ENCODE measurements around the gene TMEM213. TPM values are rescaled to one million over a fixed set of nuclear protein-coding genes. Genes with fewer than 3 reads are reported as not detected.

TMEM213 gene
- total and polyA plus RNA-seq, 10 of the 15 experiments (the other 5 are each of a cell fraction or from before 2014, with no cell fraction given) = not detected

DNA sequence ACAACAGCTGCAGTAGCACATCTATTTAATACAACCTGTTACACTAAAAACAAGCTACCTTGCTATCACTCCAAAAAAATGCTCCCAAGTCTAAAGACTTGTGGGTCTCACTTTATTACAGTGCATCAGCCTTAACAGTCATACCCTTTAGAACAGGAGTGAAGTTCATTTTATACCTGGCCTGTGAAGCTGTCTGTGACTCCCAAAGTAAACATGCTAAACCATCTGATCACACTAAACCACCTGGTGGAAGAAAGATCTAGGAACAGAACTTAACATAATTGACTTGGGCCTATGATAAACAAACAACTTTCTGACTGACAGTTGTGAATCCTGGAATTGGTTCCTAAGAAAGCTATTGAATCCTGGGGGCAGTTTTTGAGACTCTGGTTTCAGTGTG, 81.1 kb downstream of the TMEM213 start:
- H3K4me1 ChIP-seq (ENCODE audit: control insufficient read depth, insufficient read depth, low read length) = no peaks in the 10 kb centered on the region
- no peaks in the 10 kb centered on the region for H3K79me2 ChIP-seq (ENCODE audit: control insufficient read depth, insufficient read depth, low read length)
- no peak overlapping the region for H3K9ac ChIP-seq (ENCODE audit: control insufficient read depth, insufficient read depth, low read length)
- H3K27me3 ChIP-seq (replicated peaks in 1 of 2; ENCODE audit: control insufficient read depth in 2 of 2, insufficient read depth in 2 of 2, low read length in 1 of 2) = no peaks in the 10 kb centered on the region
- ChIA-PET RAD21 (ENCODE audit: unreplicated experiment) (interaction anchor here (0.5 kb wide), 1 partner anchor 182 kb away, joined by 3 read pairs; no protein-coding TSS in a partner anchor), POLR2A (no interaction called here), CTCF (no interaction called here), SMC1A (ENCODE audit: uncharacterized antibody, unreplicated experiment) (no interaction called here)
- DNase-seq (ENCODE audit: low read depth, low spot score) (no peak), FAIRE-seq (no peak), ATAC-seq (no peak)
- no peak overlapping the region for H3K4me2 ChIP-seq (ENCODE audit: control insufficient read depth, insufficient read depth)
- H3K27ac ChIP-seq (ENCODE audit: control insufficient read depth, insufficient read depth) = no peak overlapping the region
- BruUV-seq (replicated peaks) = no TSS peak
- H3K36me3 ChIP-seq (ENCODE audit: control insufficient read depth in 2 of 2, insufficient read depth in 2 of 2, low read length in 1 of 2) = no peaks in the 10 kb centered on the region
- intact Hi-C loops (cut with micrococcal nuclease; ENCODE audit: unreplicated experiment) = no loop called here
- H4K20me1 ChIP-seq (ENCODE audit: control insufficient read depth, insufficient read depth) = no peaks in the 10 kb centered on the region
- in situ Hi-C loops (cut with MboI) = no loop called here
- TF ChIP-seq PAX5 (IDR thresholded peaks at IDR 0.05; ENCODE audit: borderline replicate concordance, low read depth, low read length) (no peak), YY1 (IDR thresholded peaks at IDR 0.05; ENCODE audit: low read depth, low read length) (no peak), USF2 (IDR thresholded peaks at IDR 0.05; ENCODE audit: borderline replicate concordance, low read depth, low read length) (no peak), HDAC2 (IDR thresholded peaks at IDR 0.05) (no peak), BACH1 (IDR thresholded peaks at IDR 0.05; ENCODE audit: borderline replicate concordance) (no peak), SP1 (IDR thresholded peaks at IDR 0.05; ENCODE audit: low read depth, low read length) (no peak), MEF2A (IDR thresholded peaks at IDR 0.05; ENCODE audit: insufficient read depth, low read depth, low read length) (no peak), TCF3 (IDR thresholded peaks at IDR 0.05; ENCODE audit: borderline replicate concordance, insufficient read depth, low read depth, low read length) (no peak), PKNOX1 (IDR thresholded peaks at IDR 0.05) (no peak), MXI1 (IDR thresholded peaks at IDR 0.05; ENCODE audit: low read depth, low read length) (no peak), ZBTB33 (IDR thresholded peaks at IDR 0.05) (no peak), CREM (IDR thresholded peaks at IDR 0.05; ENCODE audit: low read depth) (no peak), LARP7 (IDR thresholded peaks at IDR 0.05) (no peak), ZNF24 (IDR thresholded peaks at IDR 0.05) (no peak), NRF1 (conservative IDR thresholded peaks at IDR 0.05; ENCODE audit: low read depth, low read length) (no peak), NFXL1 (IDR thresholded peaks at IDR 0.05; ENCODE audit: borderline replicate concordance) (no peak)
- TF ChIP-seq, protein P1, sequence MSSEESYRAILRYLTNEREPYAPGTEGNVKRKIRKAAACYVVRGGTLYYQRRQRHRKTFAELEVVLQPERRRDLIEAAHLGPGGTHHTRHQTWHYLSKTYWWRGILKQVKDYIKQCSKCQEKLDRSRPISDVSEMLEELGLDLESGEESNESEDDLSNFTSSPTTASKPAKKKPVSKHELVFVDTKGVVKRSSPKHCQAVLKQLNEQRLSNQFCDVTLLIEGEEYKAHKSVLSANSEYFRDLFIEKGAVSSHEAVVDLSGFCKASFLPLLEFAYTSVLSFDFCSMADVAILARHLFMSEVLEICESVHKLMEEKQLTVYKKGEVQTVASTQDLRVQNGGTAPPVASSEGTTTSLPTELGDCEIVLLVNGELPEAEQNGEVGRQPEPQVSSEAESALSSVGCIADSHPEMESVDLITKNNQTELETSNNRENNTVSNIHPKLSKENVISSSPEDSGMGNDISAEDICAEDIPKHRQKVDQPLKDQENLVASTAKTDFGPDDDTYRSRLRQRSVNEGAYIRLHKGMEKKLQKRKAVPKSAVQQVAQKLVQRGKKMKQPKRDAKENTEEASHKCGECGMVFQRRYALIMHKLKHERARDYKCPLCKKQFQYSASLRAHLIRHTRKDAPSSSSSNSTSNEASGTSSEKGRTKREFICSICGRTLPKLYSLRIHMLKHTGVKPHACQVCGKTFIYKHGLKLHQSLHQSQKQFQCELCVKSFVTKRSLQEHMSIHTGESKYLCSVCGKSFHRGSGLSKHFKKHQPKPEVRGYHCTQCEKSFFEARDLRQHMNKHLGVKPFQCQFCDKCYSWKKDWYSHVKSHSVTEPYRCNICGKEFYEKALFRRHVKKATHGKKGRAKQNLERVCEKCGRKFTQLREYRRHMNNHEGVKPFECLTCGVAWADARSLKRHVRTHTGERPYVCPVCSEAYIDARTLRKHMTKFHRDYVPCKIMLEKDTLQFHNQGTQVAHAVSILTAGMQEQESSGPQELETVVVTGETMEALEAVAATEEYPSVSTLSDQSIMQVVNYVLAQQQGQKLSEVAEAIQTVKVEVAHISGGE (CRISPR knock-in tag; IDR thresholded peaks at IDR 0.05) = no peak
- no peak overlapping the region for H3K4me3 ChIP-seq
- H2AFZ ChIP-seq (ENCODE audit: control insufficient read depth, low read depth, low read length) = no peak overlapping the region
- H3K9me3 ChIP-seq (replicated peaks; ENCODE audit: control insufficient read depth, insufficient read depth, low read length) = no peaks in the 10 kb centered on the region
